ACC112 (cell line): Measurements from ENCODE around the gene DAAM2.

Source experiments
- H2AFZ ChIP-seq: fragments of 200-600 bp; sonication (generic); one replicate; pipeline ENCODE4 v1.6.0; 2017; ENCODE audit warnings: antibody characterized with exemption, low read length; ENCODE audit not compliant: unreplicated experiment
- H3K27ac ChIP-seq: fragments of 200-600 bp; sonication (generic); 2 replicates; pipeline ENCODE4 v1.5.1; 2014; ENCODE audit warnings: low read depth, mild to moderate bottlenecking, antibody characterized with exemption, low read length, moderate library complexity
- H3K27me3 ChIP-seq: fragments of 200-600 bp; sonication (generic); 2 replicates; pipeline ENCODE4 v1.6.1; 2014; ENCODE audit warnings: mild to moderate bottlenecking, antibody characterized with exemption, low read length, moderate library complexity, mixed read lengths; ENCODE audit not compliant: insufficient read depth
- H3K36me3 ChIP-seq: fragments of 200-600 bp; sonication (generic); 2 replicates; pipeline ENCODE4 v1.6.1; 2016; ENCODE audit warnings: mild to moderate bottlenecking, antibody characterized with exemption, low read length, moderate library complexity, mixed read lengths; ENCODE audit not compliant: insufficient read depth
- H3K4me1 ChIP-seq: fragments of 200-600 bp; sonication (generic); one replicate; pipeline ENCODE4 v1.6.1; 2016; ENCODE audit warnings: low read length, mixed read lengths; ENCODE audit not compliant: insufficient read depth, unreplicated experiment, control insufficient read depth
- H3K4me3 ChIP-seq: fragments of 200-600 bp; sonication (generic); 2 replicates; pipeline ENCODE4 v1.5.1; 2014; ENCODE audit warnings: mild to moderate bottlenecking, low read depth, low read length
- H3K79me2 ChIP-seq: fragments of 200-600 bp; sonication (generic); one replicate; pipeline ENCODE4 v1.6.0; 2016; ENCODE audit warnings: low read length; ENCODE audit not compliant: control insufficient read depth, unreplicated experiment, insufficient read depth

DAAM2 gene

GRCh38 chr6:39907871-39908575 is 115.8 kb downstream of the DAAM2 start:
- H3K27me3 ChIP-seq = no peaks in the 10 kb centered on the region
- H3K79me2 ChIP-seq = no peaks in the 10 kb centered on the region
- H2AFZ ChIP-seq = no peak overlapping the region
- H3K27ac ChIP-seq = no peak overlapping the region
- no peaks in the 10 kb centered on the region for H3K4me1 ChIP-seq
- no peak overlapping the region for H3K4me3 ChIP-seq
- no peaks in the 10 kb centered on the region for H3K36me3 ChIP-seq

- Histone ChIP-seq H3K79me2 (no peaks in the 10 kb centered on the region), H3K27me3 (no peaks in the 10 kb centered on the region), H3K4me3 (no peak overlapping the region), H3K4me1 (no peaks in the 10 kb centered on the region), H2AFZ (no peak overlapping the region), H3K36me3 (no peaks in the 10 kb centered on the region), H3K27ac (no peak overlapping the region)
Measured at GRCh38 chr6:39908838-39909583, 116.8 kb downstream of the DAAM2 start.

GRCh38 chr6:39909701-39910100 is 117.5 kb downstream of the DAAM2 start:
- no peak overlapping the region for H3K27ac ChIP-seq
- H3K4me1 ChIP-seq = no peaks in the 10 kb centered on the region
- no peaks in the 10 kb centered on the region for H3K36me3 ChIP-seq

GRCh38 chr6:39910164-39910563 is 118.0 kb downstream of the DAAM2 start:
- Histone ChIP-seq H2AFZ (no peak overlapping the region), H3K27ac (no peak overlapping the region), H3K4me3 (no peak overlapping the region), H3K4me1 (no peaks in the 10 kb centered on the region), H3K36me3 (0 out of 2 replicates have a peak, but pooled peaks cover 4% of the 10 kb centered on the region), H3K79me2 (no peaks in the 10 kb centered on the region), H3K27me3 (no peaks in the 10 kb centered on the region)

More at GRCh38 chr6:39909701-39910100, 117.5 kb downstream of the DAAM2 start:
- no peaks in the 10 kb centered on the region for H3K79me2 ChIP-seq
- no peak overlapping the region for H3K4me3 ChIP-seq
- H3K27me3 ChIP-seq = no peaks in the 10 kb centered on the region
- H2AFZ ChIP-seq = no peak overlapping the region

GRCh38 chr6:39910744-39911143 is 118.6 kb downstream of the DAAM2 start:
- H3K36me3 ChIP-seq = 0 out of 2 replicates have a peak, but pooled peaks cover 5% of the 10 kb centered on the region

GRCh38 chr6:39911513-39912125 is 119.4 kb downstream of the DAAM2 start:
- Histone ChIP-seq H3K27ac (no peak overlapping the region), H3K79me2 (no peaks in the 10 kb centered on the region), H3K36me3 (0 out of 2 replicates have a peak, but pooled peaks cover 5% of the 10 kb centered on the region), H2AFZ (no peak overlapping the region), H3K4me1 (no peaks in the 10 kb centered on the region), H3K4me3 (no peak overlapping the region), H3K27me3 (no peaks in the 10 kb centered on the region)

More at GRCh38 chr6:39910744-39911143, 118.6 kb downstream of the DAAM2 start:
- H3K4me3 ChIP-seq = no peak overlapping the region
- H3K79me2 ChIP-seq = no peaks in the 10 kb centered on the region
- no peak overlapping the region for H3K27ac ChIP-seq
- H2AFZ ChIP-seq = no peak overlapping the region
- H3K27me3 ChIP-seq = no peaks in the 10 kb centered on the region
- H3K4me1 ChIP-seq = no peaks in the 10 kb centered on the region

GRCh38 chr6:39912446-39912845 is 120.3 kb downstream of the DAAM2 start:
- H2AFZ ChIP-seq = no peak overlapping the region
- no peaks in the 10 kb centered on the region for H3K79me2 ChIP-seq
- H3K4me3 ChIP-seq = no peak overlapping the region
- H3K27ac ChIP-seq = no peak overlapping the region
- no peaks in the 10 kb centered on the region for H3K27me3 ChIP-seq
- 0 out of 2 replicates have a peak, but pooled peaks cover 5% of the 10 kb centered on the region for H3K36me3 ChIP-seq
- no peaks in the 10 kb centered on the region for H3K4me1 ChIP-seq

- 0 out of 2 replicates have a peak, but pooled peaks cover 5% of the 10 kb centered on the region for H3K36me3 ChIP-seq
- H3K4me1 ChIP-seq = no peaks in the 10 kb centered on the region
Measured at GRCh38 chr6:39913391-39913916, 121.3 kb downstream of the DAAM2 start.

GRCh38 chr6:39914239-39914638 is 122.1 kb downstream of the DAAM2 start:
- Histone ChIP-seq H3K4me1 (no peaks in the 10 kb centered on the region), H3K4me3 (no peak overlapping the region), H3K27me3 (no peaks in the 10 kb centered on the region), H2AFZ (no peak overlapping the region), H3K79me2 (no peaks in the 10 kb centered on the region), H3K36me3 (0 out of 2 replicates have a peak, but pooled peaks cover 5% of the 10 kb centered on the region), H3K27ac (no peak overlapping the region)

More at GRCh38 chr6:39913391-39913916, 121.3 kb downstream of the DAAM2 start:
- no peak overlapping the region for H3K4me3 ChIP-seq
- H3K27ac ChIP-seq = no peak overlapping the region
- no peak overlapping the region for H2AFZ ChIP-seq
- H3K79me2 ChIP-seq = no peaks in the 10 kb centered on the region
- no peaks in the 10 kb centered on the region for H3K27me3 ChIP-seq

GRCh38 chr6:39915866-39916265 is 123.7 kb downstream of the DAAM2 start:
- H3K4me3 ChIP-seq = no peak overlapping the region
- no peaks in the 10 kb centered on the region for H3K27me3 ChIP-seq
- H3K36me3 ChIP-seq = 0 out of 2 replicates have a peak, but pooled peaks cover 5% of the 10 kb centered on the region
- H3K79me2 ChIP-seq = no peaks in the 10 kb centered on the region
- H3K4me1 ChIP-seq = no peaks in the 10 kb centered on the region
- H3K27ac ChIP-seq = no peak overlapping the region
- H2AFZ ChIP-seq = no peak overlapping the region
